ENCODE results near the gene TOMM22. TPM values are rescaled to one million over a fixed set of nuclear protein-coding genes. Genes with fewer than 3 reads are reported as not detected.

TOMM22 gene
- total RNA-seq, 2 donors from 2014 or later, result 97.1 to 149 TPM

DNA sequence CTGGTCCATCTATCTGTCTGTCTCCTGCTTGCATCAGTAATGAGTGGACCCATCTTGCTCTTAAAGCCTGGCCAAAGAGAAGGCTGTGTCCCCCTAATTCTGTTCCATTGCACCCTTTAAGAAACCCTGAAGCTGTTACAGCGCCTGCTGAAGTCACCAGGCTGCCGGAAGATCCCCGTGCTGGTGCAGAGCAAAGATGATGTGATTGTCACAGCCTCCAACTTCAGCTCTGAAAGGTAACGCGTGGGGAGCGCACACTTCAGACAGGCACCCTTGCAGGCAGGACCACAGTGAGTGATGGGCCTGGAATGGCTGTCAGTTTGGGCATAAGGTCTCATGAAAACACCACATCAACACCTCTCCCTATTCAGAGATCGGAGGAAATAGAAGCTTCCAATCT is 42.4 kb downstream of the TOMM22 start:
- intact Hi-C loops (cut with DNase I), result no loop called here
- H3K9ac ChIP-seq (ENCODE audit: low read depth in 2 of 2, low read length in 2 of 2), result no peak overlapping the region
- no peaks in the 10 kb centered on the region for H3K27me3 ChIP-seq
- no peaks in the 10 kb centered on the region for H3K4me1 ChIP-seq
- H3K27ac ChIP-seq, result no peak overlapping the region
- H3K4me3 ChIP-seq, result no peak overlapping the region
- H3K36me3 ChIP-seq, result peaks cover 67% of the 10 kb centered on the region
- no peak for DNase-seq
- TF ChIP-seq, protein P1, sequence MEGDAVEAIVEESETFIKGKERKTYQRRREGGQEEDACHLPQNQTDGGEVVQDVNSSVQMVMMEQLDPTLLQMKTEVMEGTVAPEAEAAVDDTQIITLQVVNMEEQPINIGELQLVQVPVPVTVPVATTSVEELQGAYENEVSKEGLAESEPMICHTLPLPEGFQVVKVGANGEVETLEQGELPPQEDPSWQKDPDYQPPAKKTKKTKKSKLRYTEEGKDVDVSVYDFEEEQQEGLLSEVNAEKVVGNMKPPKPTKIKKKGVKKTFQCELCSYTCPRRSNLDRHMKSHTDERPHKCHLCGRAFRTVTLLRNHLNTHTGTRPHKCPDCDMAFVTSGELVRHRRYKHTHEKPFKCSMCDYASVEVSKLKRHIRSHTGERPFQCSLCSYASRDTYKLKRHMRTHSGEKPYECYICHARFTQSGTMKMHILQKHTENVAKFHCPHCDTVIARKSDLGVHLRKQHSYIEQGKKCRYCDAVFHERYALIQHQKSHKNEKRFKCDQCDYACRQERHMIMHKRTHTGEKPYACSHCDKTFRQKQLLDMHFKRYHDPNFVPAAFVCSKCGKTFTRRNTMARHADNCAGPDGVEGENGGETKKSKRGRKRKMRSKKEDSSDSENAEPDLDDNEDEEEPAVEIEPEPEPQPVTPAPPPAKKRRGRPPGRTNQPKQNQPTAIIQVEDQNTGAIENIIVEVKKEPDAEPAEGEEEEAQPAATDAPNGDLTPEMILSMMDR (IDR thresholded peaks at IDR 0.05), result no peak
- no peaks in the 10 kb centered on the region for H3K9me3 ChIP-seq

DNA sequence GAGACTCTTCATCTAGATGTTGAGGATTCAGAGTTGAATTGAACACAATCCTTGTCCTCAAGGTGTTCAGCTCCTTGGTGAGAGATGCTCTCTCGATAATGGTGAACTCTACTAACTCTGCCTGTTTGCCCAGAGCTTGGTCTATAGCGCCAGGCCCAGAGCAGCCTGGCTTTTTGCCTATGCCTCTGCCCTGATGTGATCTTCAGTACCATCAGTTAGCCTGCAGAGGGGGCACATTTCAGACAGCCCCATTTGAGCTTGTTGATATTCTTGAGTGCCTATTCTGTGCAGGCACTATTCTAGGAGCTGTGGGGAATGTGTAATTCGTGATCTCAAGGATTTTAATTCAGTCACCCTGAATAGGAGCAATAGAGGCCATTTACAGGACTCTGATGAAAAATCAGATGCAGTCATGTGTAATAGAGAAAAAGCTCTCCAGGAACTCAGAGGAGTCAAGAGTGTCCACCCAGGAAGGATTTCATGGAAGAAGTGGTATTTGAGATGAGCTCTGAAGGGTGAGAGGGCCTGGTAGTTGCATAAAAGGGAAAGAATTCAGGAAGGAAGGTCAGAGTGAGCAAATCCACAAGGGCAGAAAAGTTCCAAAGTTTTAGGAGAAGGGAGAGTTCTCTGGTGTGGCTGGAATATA is 43.3 kb downstream of the TOMM22 start:
- intact Hi-C loops (cut with DNase I), result no loop called here
- TF ChIP-seq, protein P1 (IDR thresholded peaks at IDR 0.05), result peak; percentile 43
- peaks cover 71% of the 10 kb centered on the region for H3K36me3 ChIP-seq

DNA sequence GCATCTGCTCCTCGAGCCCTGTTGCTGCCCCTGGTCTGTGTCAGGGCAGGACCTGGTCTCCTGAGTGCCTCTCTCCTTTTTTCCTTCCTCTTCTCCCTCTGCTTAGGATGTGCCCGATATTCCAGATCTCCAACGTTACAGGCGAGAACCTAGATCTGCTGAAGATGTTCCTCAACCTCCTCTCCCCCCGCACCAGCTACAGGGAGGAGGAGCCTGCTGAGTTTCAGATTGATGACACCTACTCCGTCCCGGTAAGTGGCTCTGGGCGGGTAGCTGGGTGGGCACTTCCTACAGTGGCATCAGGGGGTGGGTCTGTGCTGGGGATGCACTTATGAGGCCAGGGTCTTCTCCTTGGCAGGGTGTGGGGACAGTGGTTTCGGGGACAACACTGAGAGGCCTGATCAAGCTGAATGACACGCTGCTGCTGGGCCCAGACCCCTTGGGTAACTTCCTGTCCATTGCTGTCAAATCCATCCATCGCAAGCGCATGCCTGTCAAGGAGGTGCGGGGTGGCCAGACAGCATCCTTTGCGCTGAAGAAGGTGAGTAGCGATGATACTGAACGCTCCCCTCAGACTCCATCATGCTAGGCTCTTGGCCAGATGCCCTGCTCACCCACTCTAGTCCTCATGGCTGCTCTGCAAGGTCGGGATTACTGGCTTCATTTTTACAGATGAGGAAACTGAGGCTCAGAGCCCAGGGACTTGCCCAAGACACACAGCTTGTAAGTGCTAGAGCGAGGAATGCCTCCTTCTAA is 44.3 kb downstream of the TOMM22 start:
- Histone ChIP-seq H3K4me3 (no peak overlapping the region), H3K4me1 (no peaks in the 10 kb centered on the region), H3K9me3 (no peaks in the 10 kb centered on the region), H3K9ac (ENCODE audit: low read depth in 2 of 2, low read length in 2 of 2) (no peak overlapping the region), H3K27ac (no peak overlapping the region), H3K27me3 (no peaks in the 10 kb centered on the region), H3K36me3 (peaks cover 73% of the 10 kb centered on the region)
- intact Hi-C loops (cut with DNase I), result no loop called here
- DNase-seq, result no peak
- TF ChIP-seq, protein P1 (IDR thresholded peaks at IDR 0.05), result no peak

More for the DNA sequence above, 43.3 kb downstream of the TOMM22 start:
- H3K4me3 ChIP-seq, result no peak overlapping the region
- H3K4me1 ChIP-seq, result no peaks in the 10 kb centered on the region
- no peak overlapping the region for H3K9ac ChIP-seq (ENCODE audit: low read depth in 2 of 2, low read length in 2 of 2)
- no peak overlapping the region for H3K27ac ChIP-seq
- H3K9me3 ChIP-seq, result no peaks in the 10 kb centered on the region
- H3K27me3 ChIP-seq, result no peaks in the 10 kb centered on the region
- no peak for DNase-seq

DNA sequence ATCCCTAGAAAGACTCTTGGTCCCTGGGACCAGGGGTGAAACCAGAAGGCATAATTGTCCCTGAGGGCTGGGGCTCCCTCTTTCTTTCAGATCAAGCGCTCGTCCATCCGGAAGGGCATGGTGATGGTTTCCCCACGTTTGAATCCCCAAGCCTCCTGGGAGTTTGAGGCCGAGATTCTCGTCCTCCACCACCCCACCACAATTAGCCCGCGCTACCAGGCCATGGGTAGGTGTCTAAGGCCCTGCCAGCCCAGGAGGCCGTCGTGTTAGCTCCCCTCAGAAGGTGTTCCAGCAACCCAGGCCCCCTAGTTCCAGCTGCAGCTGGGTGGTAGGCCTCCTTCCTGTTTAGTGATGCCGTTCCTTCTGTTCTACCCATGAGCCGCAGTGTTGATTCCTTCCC is 45.4 kb downstream of the TOMM22 start:
- no peaks in the 10 kb centered on the region for H3K9me3 ChIP-seq
- no peak for DNase-seq
- H3K4me1 ChIP-seq, result no peaks in the 10 kb centered on the region
- H3K27me3 ChIP-seq, result no peaks in the 10 kb centered on the region
- TF ChIP-seq, protein P1 (IDR thresholded peaks at IDR 0.05), result no peak
- no peak overlapping the region for H3K9ac ChIP-seq (ENCODE audit: low read depth in 2 of 2, low read length in 2 of 2)
- intact Hi-C loops (cut with DNase I), result no loop called here
- no peak overlapping the region for H3K27ac ChIP-seq
- peaks cover 69% of the 10 kb centered on the region for H3K36me3 ChIP-seq
- H3K4me3 ChIP-seq, result no peak overlapping the region

DNA sequence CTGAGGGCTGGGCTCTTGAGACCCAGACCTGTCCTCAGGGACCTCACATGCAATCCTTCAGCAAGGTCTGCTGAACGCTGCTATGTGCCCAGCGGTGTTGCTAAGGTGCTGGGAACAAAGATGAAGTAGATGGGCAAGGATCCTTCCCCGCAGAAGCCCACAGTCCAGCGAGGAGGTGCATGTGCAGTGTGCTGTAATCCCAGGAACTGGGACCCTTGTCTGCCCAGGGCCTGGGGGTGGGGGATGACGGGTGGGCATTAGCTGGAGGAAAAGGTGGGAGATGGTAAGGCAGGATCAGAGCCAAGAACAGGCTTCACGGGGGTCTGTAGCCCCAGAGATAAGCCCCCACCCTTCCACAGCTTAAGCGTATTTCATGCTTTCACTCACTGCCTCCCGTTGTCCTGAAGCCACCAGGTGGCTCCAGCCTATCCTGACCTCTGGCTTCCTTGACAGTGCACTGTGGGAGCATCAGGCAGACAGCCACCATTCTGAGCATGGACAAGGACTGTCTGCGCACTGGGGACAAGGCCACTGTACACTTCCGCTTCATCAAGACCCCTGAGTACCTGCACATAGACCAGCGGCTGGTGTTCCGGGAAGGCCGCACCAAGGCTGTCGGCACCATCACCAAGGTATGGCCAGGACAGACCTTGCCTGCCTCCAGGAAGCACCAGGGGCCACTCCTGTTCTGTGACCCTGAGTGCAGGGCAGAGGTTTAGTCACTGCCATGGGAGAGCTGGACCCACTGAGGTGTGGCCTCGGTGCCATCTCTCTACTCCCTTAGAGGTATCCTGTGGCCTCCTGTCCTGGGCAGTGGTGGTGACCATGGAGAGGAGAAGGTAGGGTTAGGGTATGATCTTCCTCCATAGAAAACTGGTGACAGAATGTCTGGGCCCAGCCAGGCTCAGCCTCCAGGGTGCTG is 46.0 kb downstream of the TOMM22 start:
- no peak for DNase-seq
- H3K9ac ChIP-seq (ENCODE audit: low read depth in 2 of 2, low read length in 2 of 2), result no peak overlapping the region
- H3K4me3 ChIP-seq, result no peak overlapping the region
- peaks cover 63% of the 10 kb centered on the region for H3K36me3 ChIP-seq
- no peaks in the 10 kb centered on the region for H3K9me3 ChIP-seq
- TF ChIP-seq, protein P1 (IDR thresholded peaks at IDR 0.05), result no peak
- no peak overlapping the region for H3K27ac ChIP-seq
- H3K4me1 ChIP-seq, result no peaks in the 10 kb centered on the region
- intact Hi-C loops (cut with DNase I), result no loop called here
- no peaks in the 10 kb centered on the region for H3K27me3 ChIP-seq
